Activated CD4-positive, CD25-positive, alpha-beta regulatory T cell (primary cell): ENCODE data around the gene AP4S1.

Experiments used
- DNase-seq, 4 experiments: peaks; one replicate each; lab custom pipeline; 2025; lab: John Stamatoyannopoulos, UW

Gene AP4S1

DNA sequence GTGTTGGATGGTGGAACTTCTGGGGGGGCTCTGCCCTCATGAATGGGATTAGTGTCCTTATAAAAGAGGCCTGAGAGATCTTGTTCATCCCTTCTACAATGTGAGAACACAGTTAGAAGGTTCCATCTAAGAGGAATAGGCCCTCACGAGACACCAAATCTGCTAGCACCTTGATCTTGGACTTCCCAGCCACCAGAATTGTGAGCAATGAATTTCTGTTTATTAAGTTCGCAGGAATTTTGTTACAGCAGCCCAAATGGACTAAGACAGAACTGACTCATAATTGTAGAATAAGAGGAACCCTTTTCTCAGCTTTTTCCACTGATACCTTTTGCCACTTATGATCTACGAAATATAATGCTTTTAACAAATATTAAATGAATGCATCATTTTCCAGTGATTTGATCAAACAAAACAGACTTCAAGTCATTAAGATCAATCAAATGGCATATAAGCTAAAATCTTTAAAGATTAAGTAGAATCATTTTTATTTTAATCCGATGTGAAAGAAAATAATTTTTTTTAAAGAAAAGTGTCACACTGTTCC is 113.9 kb downstream of the AP4S1 start:
- no peak for DNase-seq

- no peak for DNase-seq
Measured at GRCh38 chr14:31142455-31143087, 117.1 kb downstream of the AP4S1 start.
